HUES64 (cell line): ENCODE results near the gene FBL.
A peak's percentile ranks its signal among the peaks of the same experiment; 100 is the strongest.

Experiments used
- H3K27ac ChIP-seq: 2 replicates; pipeline ENCODE4 v1.7.0; 2013; ENCODE audit warnings: low read depth, low read length, inconsistent platforms
- H3K27me3 ChIP-seq: 2 replicates; pipeline ENCODE4 v1.6.1; 2013; ENCODE audit warnings: mild to moderate bottlenecking, low read length; ENCODE audit not compliant: insufficient read depth
- H3K36me3 ChIP-seq: 2 replicates; pipeline ENCODE4 v1.6.1; 2013; ENCODE audit warnings: mild to moderate bottlenecking, low read length; ENCODE audit not compliant: insufficient read depth
- H3K4me1 ChIP-seq: 2 replicates; pipeline ENCODE4 v1.6.1; 2013; ENCODE audit warnings: mild to moderate bottlenecking, low read length, moderate library complexity; ENCODE audit not compliant: insufficient read depth
- H3K4me3 ChIP-seq: 2 replicates; pipeline ENCODE4 v1.5.1; 2013; ENCODE audit warnings: mild to moderate bottlenecking, low read length, moderate library complexity
- H3K9ac ChIP-seq: 2 replicates; pipeline ENCODE4 v1.6.1; 2013; ENCODE audit warnings: mild to moderate bottlenecking, low read depth, low read length
- H3K9me3 ChIP-seq: 2 replicates; pipeline ENCODE4 v1.6.1; 2013; ENCODE audit warnings: low read depth, low read length; ENCODE audit not compliant: insufficient read depth
- WGBS: fragments of 150-250, 120-280 bp; methylation state at CpG from one replicate; pipeline ENCODE4 v1.1.7; 2013; ENCODE audit warnings: missing lambda C conversion rate; 5-methylcytosine and 5-hydroxymethylcytosine counted together

FBL gene

GRCh38 chr19:39829702-39830275, 16.4 kb downstream of the FBL start:
- H3K36me3 ChIP-seq = peaks cover 54% of the 10 kb centered on the region
- H3K9me3 ChIP-seq = no peaks in the 10 kb centered on the region
- WGBS = 96% methylated on average over 10 of the region's 10 CpGs
- H3K4me3 ChIP-seq = no peak overlapping the region
- H3K4me1 ChIP-seq = peaks cover 6% of the 10 kb centered on the region
- no peaks in the 10 kb centered on the region for H3K27me3 ChIP-seq
- no peak overlapping the region for H3K9ac ChIP-seq
- H3K27ac ChIP-seq = no peak overlapping the region

GRCh38 chr19:39828654-39829032, 17.5 kb downstream of the FBL start:
- no peak overlapping the region for H3K4me3 ChIP-seq
- H3K27me3 ChIP-seq = no peaks in the 10 kb centered on the region
- peaks cover 47% of the 10 kb centered on the region for H3K36me3 ChIP-seq
- peaks cover 6% of the 10 kb centered on the region for H3K4me1 ChIP-seq
- H3K27ac ChIP-seq = no peak overlapping the region
- WGBS = 97% methylated on average over 5 of the region's 5 CpGs
- H3K9me3 ChIP-seq = no peaks in the 10 kb centered on the region
- no peak overlapping the region for H3K9ac ChIP-seq

GRCh38 chr19:39828015-39828653, 18.0 kb downstream of the FBL start:
- Histone ChIP-seq H3K4me3 (no peak overlapping the region), H3K4me1 (peaks cover 6% of the 10 kb centered on the region), H3K9ac (no peak overlapping the region), H3K27ac (no peak overlapping the region), H3K9me3 (no peaks in the 10 kb centered on the region), H3K27me3 (no peaks in the 10 kb centered on the region), H3K36me3 (peaks cover 47% of the 10 kb centered on the region)
- 92% methylated on average over 26 of the region's 26 CpGs for WGBS

- no peak overlapping the region for H3K4me3 ChIP-seq
- no peaks in the 10 kb centered on the region for H3K4me1 ChIP-seq
- no peaks in the 10 kb centered on the region for H3K27me3 ChIP-seq
- peaks cover 47% of the 10 kb centered on the region for H3K36me3 ChIP-seq
- WGBS = 95% methylated on average over 13 of the region's 13 CpGs
- no peak overlapping the region for H3K27ac ChIP-seq
- no peaks in the 10 kb centered on the region for H3K9me3 ChIP-seq
- no peak overlapping the region for H3K9ac ChIP-seq
These were observed 19.0 kb downstream of the FBL start for GRCh38 chr19:39827216-39827615.

GRCh38 chr19:39826311-39826945, 19.8 kb downstream of the FBL start:
- Histone ChIP-seq H3K36me3 (peaks cover 44% of the 10 kb centered on the region), H3K9ac (no peak overlapping the region)
- 96% methylated on average over 35 of the region's 35 CpGs for WGBS

GRCh38 chr19:39825531-39826076, 20.6 kb downstream of the FBL start:
- H3K4me3 ChIP-seq = no peak overlapping the region
- peaks cover 36% of the 10 kb centered on the region for H3K36me3 ChIP-seq
- H3K9ac ChIP-seq = no peak overlapping the region
- no peaks in the 10 kb centered on the region for H3K27me3 ChIP-seq
- no peak overlapping the region for H3K27ac ChIP-seq
- no peaks in the 10 kb centered on the region for H3K9me3 ChIP-seq
- WGBS = 96% methylated on average over 16 of the region's 17 CpGs
- no peaks in the 10 kb centered on the region for H3K4me1 ChIP-seq

More at GRCh38 chr19:39826311-39826945, 19.8 kb downstream of the FBL start:
- Histone ChIP-seq H3K27me3 (no peaks in the 10 kb centered on the region), H3K4me3 (no peak overlapping the region), H3K9me3 (no peaks in the 10 kb centered on the region), H3K27ac (no peak overlapping the region), H3K4me1 (no peaks in the 10 kb centered on the region)

- Histone ChIP-seq H3K27me3 (no peaks in the 10 kb centered on the region), H3K9ac (no peak overlapping the region), H3K9me3 (no peaks in the 10 kb centered on the region), H3K4me1 (no peaks in the 10 kb centered on the region), H3K27ac (no peak overlapping the region), H3K4me3 (peak overlapping the region; percentile 45), H3K36me3 (peaks cover 31% of the 10 kb centered on the region)
- 96% methylated on average over 7 of the region's 11 CpGs for WGBS
These were observed 21.1 kb downstream of the FBL start for GRCh38 chr19:39825093-39825463.

GRCh38 chr19:39824143-39825092, 21.8 kb downstream of the FBL start:
- Histone ChIP-seq H3K27ac (no peak overlapping the region), H3K27me3 (no peaks in the 10 kb centered on the region), H3K9ac (peak overlapping the region; percentile 49), H3K4me1 (no peaks in the 10 kb centered on the region), H3K4me3 (peak overlapping the region; percentile 64), H3K36me3 (peaks cover 24% of the 10 kb centered on the region), H3K9me3 (no peaks in the 10 kb centered on the region)
- WGBS = 55% methylated on average over 47 of the region's 47 CpGs

GRCh38 chr19:39823686-39824085, 22.5 kb downstream of the FBL start:
- H3K4me3 ChIP-seq = peak overlapping the region; percentile 64
- H3K36me3 ChIP-seq = peaks cover 19% of the 10 kb centered on the region
- H3K27ac ChIP-seq = no peak overlapping the region
- H3K9ac ChIP-seq = peak overlapping the region; percentile 49; the same call in 1 of the 2 replicates
- no peaks in the 10 kb centered on the region for H3K9me3 ChIP-seq
- H3K27me3 ChIP-seq = no peaks in the 10 kb centered on the region
- H3K4me1 ChIP-seq = no peaks in the 10 kb centered on the region
- WGBS = 72% methylated on average over 7 of the region's 7 CpGs

- 95% methylated on average over 6 of the region's 6 CpGs for whole genome bisulfite sequencing
- Histone ChIP-seq H3K27ac (no peak overlapping the region), H3K27me3 (no peaks in the 10 kb centered on the region), H3K4me1 (no peaks in the 10 kb centered on the region), H3K36me3 (peaks cover 4% of the 10 kb centered on the region), H3K4me3 (no peak overlapping the region), H3K9ac (no peak overlapping the region), H3K9me3 (no peaks in the 10 kb centered on the region)
These were observed 25.5 kb downstream of the FBL start for GRCh38 chr19:39820696-39821095.
